ENCODE data around the gene ATOH8.
A peak's percentile ranks its signal among the peaks of the same experiment; 100 is the strongest.

The ATOH8 gene

DNA sequence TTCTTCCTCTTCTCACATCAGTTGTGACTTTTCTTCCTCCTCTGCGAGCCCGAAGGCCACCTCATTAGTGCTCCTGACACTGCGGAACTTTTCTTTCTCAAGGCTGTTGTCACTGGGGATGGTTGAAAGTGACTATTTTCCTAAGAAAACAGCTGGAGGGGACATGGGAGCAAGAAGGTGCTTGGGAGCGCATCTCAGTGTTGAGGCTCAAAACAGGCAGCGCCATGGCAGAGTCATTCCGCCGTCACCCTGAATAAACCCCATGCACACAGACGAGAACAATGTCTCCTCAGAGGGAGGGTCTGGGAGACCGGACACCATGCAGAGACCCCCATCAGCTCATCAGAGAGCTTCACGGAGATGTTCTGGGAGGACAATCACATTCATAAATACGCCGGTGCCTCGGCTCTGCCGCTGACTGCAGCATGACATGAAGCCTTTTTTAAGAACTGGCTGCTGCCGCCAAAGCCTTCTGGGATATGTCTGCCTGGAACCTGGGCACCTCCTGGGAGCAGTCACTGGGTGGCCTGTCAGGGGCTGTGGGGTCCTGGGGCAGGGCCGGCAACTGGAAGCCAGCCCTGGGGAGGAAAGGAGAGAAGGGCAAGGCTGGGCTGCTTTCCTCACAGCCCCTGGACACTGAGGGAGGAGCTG lies 19.2 kb downstream of the ATOH8 start:
- TF ChIP-seq ZFX (IDR thresholded peaks at IDR 0.05) (no peak), CTCF (conservative IDR thresholded peaks at IDR 0.05) (no peak)
- peak overlapping the region; percentile 58 for H3K27ac ChIP-seq

DNA sequence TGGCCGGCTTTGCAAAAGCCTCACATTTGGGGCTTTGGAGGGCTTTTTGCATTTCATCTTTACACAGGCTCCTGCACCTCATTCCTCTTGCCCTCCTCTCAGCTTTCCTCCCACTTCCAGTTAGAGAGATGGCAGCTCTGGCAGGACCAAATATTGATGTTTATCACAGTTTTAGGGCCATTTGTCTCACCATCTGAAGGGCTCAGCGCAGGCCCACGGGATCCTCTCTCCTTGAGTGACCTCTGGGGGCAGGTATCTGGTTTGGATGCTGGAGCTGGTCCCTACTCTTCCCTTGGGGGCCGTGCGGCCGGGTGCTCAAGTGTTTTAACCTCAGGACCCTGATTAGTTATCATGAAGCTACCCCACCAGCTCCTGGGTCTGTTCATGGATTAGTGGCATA lies 19.9 kb downstream of the ATOH8 start:
- H3K27ac ChIP-seq = 0 out of 2 replicates have a peak overlapping the region, but pooled peaks have one; percentile 58
- TF ChIP-seq ZFX (IDR thresholded peaks at IDR 0.05) (no peak), CTCF (conservative IDR thresholded peaks at IDR 0.05) (no peak)

DNA sequence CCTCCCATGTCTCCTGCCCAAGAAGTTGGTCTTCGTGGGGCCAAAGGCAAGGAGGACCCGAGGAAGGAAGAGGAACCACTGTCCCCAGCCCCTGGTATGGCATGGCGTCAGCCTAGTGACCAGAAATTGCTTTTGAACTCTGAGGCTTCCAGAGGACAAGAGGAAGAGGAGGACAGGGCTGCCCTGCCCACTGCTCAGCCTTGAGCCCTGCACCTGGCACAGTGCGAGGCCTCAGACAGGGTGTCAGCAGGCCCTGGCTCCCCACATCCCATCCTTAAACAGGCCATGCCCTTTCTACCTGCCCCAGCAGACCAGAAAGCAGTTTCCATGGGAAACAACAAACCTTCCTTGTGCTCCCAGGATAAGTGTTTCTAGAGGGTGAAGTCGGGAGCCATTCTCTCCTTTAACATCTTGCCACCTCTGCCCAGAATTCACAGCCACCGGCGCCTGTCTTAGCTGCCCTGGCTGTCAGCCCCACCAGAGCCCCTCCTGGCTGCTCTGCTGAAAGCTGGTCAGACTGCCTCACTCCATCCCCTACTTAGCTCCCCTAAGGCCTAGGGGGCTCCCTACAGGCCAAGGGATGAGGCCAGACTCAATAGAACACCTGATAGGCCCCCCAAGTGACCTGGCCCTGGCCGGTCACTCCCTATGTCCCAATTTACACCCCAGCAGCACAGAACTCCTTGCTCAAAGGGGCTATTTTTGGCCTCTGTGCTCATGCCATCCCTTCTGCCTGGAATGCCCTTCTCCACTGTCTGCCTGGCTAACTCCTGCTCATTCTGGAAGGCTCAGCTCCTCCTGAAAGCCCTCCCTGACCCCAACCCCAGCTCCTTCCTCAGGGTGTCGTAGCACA lies 20.6 kb downstream of the ATOH8 start:
- TF ChIP-seq ZFX (IDR thresholded peaks at IDR 0.05) (no peak), CTCF (conservative IDR thresholded peaks at IDR 0.05) (no peak)
- H3K27ac ChIP-seq = no peak overlapping the region

DNA sequence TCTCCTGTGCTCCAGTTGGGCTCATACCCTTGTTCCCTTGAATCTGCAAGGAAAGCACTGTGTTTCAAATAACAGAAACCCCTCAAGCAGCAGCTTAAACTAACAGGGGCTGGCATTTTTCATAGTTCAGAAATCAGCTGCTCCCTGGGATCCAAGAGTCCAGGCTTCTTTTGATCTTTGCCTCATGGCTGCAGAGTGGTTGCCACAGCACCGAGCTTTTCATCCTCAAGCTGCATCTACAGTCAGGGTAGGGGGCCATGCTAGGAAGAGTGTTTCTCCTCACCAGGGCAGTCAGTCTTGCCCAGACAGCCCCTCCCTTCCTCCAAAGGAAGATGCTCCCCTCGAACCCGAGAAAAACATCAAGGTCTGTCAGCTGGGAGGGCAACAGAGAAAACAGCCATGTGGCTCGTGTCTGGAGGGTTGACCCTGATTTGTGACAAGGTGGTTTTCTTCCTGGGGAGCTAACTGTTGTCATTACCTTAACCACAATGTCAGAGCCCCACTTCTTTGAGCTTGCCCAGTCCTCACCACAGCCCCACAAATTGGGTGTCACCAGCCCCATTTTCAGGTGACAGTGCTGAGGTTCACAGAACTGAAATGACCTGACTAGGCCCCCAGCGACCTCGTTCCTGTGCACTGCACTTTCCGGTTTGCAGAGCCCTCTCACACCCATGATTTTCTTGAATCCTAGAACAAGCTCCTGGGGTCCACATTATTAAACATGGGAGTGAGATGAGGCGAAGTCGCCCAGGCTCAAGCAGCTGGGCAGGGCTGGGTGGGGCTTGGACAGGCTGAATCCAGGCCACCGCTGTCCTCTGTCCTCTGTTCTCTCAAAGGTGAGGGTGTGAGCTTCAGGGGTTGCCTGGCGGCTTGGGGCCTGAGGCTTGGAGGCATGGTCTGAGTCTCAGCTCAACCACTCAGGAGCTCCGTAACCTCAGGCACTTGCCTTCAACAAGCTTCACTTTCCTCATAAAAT lies 21.9 kb downstream of the ATOH8 start:
- TF ChIP-seq CTCF (conservative IDR thresholded peaks at IDR 0.05) (no peak), ZFX (IDR thresholded peaks at IDR 0.05) (no peak)
- no peak overlapping the region for H3K27ac ChIP-seq

DNA sequence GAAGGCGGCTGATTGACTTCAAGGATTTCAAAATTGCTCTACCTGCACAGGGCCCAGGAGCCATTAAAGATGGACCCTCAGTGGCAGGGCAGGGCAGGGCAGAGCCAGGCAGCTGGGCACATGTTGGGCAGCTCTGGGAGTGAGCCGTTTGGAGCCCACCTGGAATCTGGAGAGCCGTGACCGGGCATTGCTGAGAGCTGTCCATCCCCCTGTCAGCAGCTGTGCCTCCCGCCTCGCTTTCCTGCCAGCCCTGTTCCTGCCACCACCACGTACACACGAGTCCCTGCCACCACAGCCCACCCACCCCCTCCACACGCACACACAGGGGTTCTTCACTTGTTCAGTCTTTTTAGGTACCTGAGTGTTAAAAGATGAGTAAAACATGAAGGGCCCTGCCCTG lies 22.9 kb downstream of the ATOH8 start:
- TF ChIP-seq ZFX (IDR thresholded peaks at IDR 0.05) = no peak
- no peak for TF ChIP-seq CTCF (conservative IDR thresholded peaks at IDR 0.05)
- H3K27ac ChIP-seq = no peak overlapping the region

DNA sequence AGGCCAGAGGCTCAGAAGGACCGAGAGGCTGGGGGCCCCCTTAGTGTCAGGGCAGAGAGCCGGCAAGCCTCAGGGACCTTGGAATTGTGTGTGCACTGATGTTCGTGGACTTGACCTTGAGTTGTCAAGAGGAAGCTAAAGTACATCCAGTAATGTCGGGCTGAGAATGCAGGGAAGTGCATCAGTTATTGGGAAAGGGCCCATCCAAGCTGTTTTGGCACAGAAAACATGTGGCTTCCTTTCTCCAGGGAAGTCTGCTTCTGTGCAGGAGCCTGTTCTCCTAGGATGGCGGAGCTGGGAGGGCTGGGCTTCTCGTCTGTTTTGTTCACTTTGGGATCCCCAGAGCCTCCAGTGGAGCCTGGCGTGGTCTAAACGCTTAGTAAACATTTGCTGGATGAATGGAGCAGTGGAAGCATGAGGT lies 23.7 kb downstream of the ATOH8 start:
- H3K27ac ChIP-seq = no peak overlapping the region
- TF ChIP-seq CTCF (conservative IDR thresholded peaks at IDR 0.05) (no peak), ZFX (IDR thresholded peaks at IDR 0.05) (no peak)

All from C4-2B (cell line).